GM08714 (cell line): ENCODE results near the gene TMTC4.

Experiments
- H3K4me3 ChIP-seq: fragments of 200-500 bp; sonication (Bioruptor generic); 2 replicates; pipeline ENCODE4 v1.5.1; 2014; ENCODE audit warnings: mild to moderate bottlenecking, low read length, inconsistent platforms
- ZNF274 ChIP-seq: IDR thresholded peaks from 2 replicates; pipeline ENCODE4 v1.6.1; 2012; ENCODE audit warnings: mild to moderate bottlenecking, low read depth, low read length

TMTC4 gene

GRCh38 chr13:100675661-100676129, 1.1 kb upstream of the TMTC4 start:
- no peak for TF ChIP-seq ZNF274

GRCh38 chr13:100674872-100675660, 471 bp upstream of the TMTC4 start:
- H3K4me3 ChIP-seq: peak overlapping the region; percentile 95
- TF ChIP-seq ZNF274: no peak

More at GRCh38 chr13:100675661-100676129, 1.1 kb upstream of the TMTC4 start:
- H3K4me3 ChIP-seq: peak overlapping the region; percentile 82; the same call in 1 of the 2 replicates

- peak overlapping the region; percentile 95 for H3K4me3 ChIP-seq
- TF ChIP-seq ZNF274: no peak
Observed at GRCh38 chr13:100673713-100674571, 653 bp downstream of the TMTC4 start.

- no peak for TF ChIP-seq ZNF274
- peak overlapping the region; percentile 95; the same call in 1 of the 2 replicates for H3K4me3 ChIP-seq
Observed at GRCh38 chr13:100673376-100673712, 1.3 kb downstream of the TMTC4 start.

- H3K4me3 ChIP-seq: no peak overlapping the region
- TF ChIP-seq ZNF274: no peak
Observed at GRCh38 chr13:100671389-100672182, 3.0 kb downstream of the TMTC4 start.

- no peak overlapping the region for H3K4me3 ChIP-seq
- no peak for TF ChIP-seq ZNF274
Observed at GRCh38 chr13:100668408-100668807, 6.2 kb downstream of the TMTC4 start.

- TF ChIP-seq ZNF274: no peak
- H3K4me3 ChIP-seq: no peak overlapping the region
Observed at GRCh38 chr13:100667894-100668293, 6.7 kb downstream of the TMTC4 start.

GRCh38 chr13:100666124-100666523, 8.5 kb downstream of the TMTC4 start:
- no peak for TF ChIP-seq ZNF274
- H3K4me3 ChIP-seq: no peak overlapping the region

GRCh38 chr13:100665403-100665802, 9.2 kb downstream of the TMTC4 start:
- no peak overlapping the region for H3K4me3 ChIP-seq
- TF ChIP-seq ZNF274: no peak

GRCh38 chr13:100664171-100664900, 10.3 kb downstream of the TMTC4 start:
- no peak overlapping the region for H3K4me3 ChIP-seq
- no peak for TF ChIP-seq ZNF274

- no peak for TF ChIP-seq ZNF274
- no peak overlapping the region for H3K4me3 ChIP-seq
Observed at GRCh38 chr13:100662468-100663211, 12.0 kb downstream of the TMTC4 start.

GRCh38 chr13:100660761-100661160, 13.8 kb downstream of the TMTC4 start:
- no peak for TF ChIP-seq ZNF274
- no peak overlapping the region for H3K4me3 ChIP-seq

- H3K4me3 ChIP-seq: no peak overlapping the region
- TF ChIP-seq ZNF274: no peak
Observed at GRCh38 chr13:100659578-100659977, 15.0 kb downstream of the TMTC4 start.
